Mammary epithelial cell (primary cell): Measurements from ENCODE around the gene SRRM1.

Experiments used
- EZH2 ChIP-seq: IDR thresholded peaks from 2 replicates; pipeline ENCODE4 v1.6.1; 2012; ENCODE audit warnings: low read length, inconsistent platforms, borderline replicate concordance
- TF ChIP-seq, protein P1 (sequence below), 2 donors: IDR thresholded peaks in 1 of 2; conservative IDR thresholded peaks in 1 of 2; 2 replicates each; pipeline ENCODE4 v1.5.1; 2011 to 2012; ENCODE audit warnings: inconsistent platforms in 2 of 2, low read length in 2 of 2, mild to moderate bottlenecking in 2 of 2, control low read depth in 1 of 2, low read depth in 1 of 2; ENCODE audit not compliant: insufficient read depth in 1 of 2; ENCODE audit errors: extremely low read depth in 1 of 2

DNA sequence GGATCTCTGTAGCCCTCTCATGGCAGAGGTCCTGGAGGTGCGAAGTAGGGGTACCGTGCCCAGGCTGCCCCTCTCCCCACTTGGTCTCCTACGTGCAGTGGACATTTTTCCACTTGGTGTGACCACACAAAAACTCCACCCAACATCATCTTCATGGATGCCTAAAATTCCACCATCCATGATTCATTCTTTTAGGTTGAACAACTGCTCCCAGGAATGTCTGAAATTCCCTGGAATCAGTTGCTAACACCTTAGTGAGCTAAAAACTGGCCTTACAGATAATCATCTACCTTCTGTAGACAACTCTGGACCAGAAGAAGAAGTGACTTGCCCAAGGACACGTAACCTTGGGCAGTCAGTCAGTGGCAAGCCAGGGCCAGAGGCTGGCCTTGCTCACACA is 70.1 kb downstream of the SRRM1 start:
- TF ChIP-seq, protein P1, sequence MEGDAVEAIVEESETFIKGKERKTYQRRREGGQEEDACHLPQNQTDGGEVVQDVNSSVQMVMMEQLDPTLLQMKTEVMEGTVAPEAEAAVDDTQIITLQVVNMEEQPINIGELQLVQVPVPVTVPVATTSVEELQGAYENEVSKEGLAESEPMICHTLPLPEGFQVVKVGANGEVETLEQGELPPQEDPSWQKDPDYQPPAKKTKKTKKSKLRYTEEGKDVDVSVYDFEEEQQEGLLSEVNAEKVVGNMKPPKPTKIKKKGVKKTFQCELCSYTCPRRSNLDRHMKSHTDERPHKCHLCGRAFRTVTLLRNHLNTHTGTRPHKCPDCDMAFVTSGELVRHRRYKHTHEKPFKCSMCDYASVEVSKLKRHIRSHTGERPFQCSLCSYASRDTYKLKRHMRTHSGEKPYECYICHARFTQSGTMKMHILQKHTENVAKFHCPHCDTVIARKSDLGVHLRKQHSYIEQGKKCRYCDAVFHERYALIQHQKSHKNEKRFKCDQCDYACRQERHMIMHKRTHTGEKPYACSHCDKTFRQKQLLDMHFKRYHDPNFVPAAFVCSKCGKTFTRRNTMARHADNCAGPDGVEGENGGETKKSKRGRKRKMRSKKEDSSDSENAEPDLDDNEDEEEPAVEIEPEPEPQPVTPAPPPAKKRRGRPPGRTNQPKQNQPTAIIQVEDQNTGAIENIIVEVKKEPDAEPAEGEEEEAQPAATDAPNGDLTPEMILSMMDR (conservative IDR thresholded peaks at IDR 0.05 in 1 of 2, IDR thresholded peaks at IDR 0.05 in 1 of 2; ENCODE audit: extremely low read depth in 1 of 2, insufficient read depth in 1 of 2, low read depth in 1 of 2, low read length in 2 of 2), result no peak
- no peak for TF ChIP-seq EZH2
